GM12878 (cell line): ENCODE measurements around the gene ARMH1. TPM values are rescaled to one million over a fixed set of nuclear protein-coding genes. Genes with fewer than 3 reads are reported as not detected.

Experiments
- BCL3 ChIP-seq: IDR thresholded peaks from 2 replicates; pipeline ENCODE4 v1.6.1; 2011; ENCODE audit warnings: borderline replicate concordance, low read depth, mild to moderate bottlenecking, moderate library complexity, low read length; ENCODE audit not compliant: insufficient read depth, poor library complexity, severe bottlenecking
- EED ChIP-seq: sonication (generic); IDR thresholded peaks from 2 replicates; pipeline ENCODE4 v1.6.1; 2016; ENCODE audit warnings: antibody characterized with exemption, low read depth
- HCFC1 ChIP-seq: fragments of 150-350 bp; IDR thresholded peaks from 2 replicates; pipeline ENCODE4 v1.6.1; 2014; ENCODE audit warnings: low read length
- IKZF1 ChIP-seq: fragments of 450-650 bp; conservative IDR thresholded peaks from 2 replicates; pipeline ENCODE4 v1.6.1; 2017; ENCODE audit warnings: antibody characterized with exemption, mild to moderate bottlenecking
- MTA2 ChIP-seq: fragments of 450-650 bp; IDR thresholded peaks from 2 replicates; pipeline ENCODE4 v1.6.1; 2016; ENCODE audit warnings: low read depth, mild to moderate bottlenecking, moderate library complexity
- MTA3 ChIP-seq: IDR thresholded peaks from 2 replicates; pipeline ENCODE4 v1.6.1; 2012; ENCODE audit warnings: low read length, inconsistent platforms, borderline replicate concordance
- NKRF ChIP-seq: fragments of 450-650 bp; conservative IDR thresholded peaks from 2 replicates; pipeline ENCODE4 v1.6.1; 2017; ENCODE audit warnings: mild to moderate bottlenecking, moderate library complexity
- NR2C2 ChIP-seq: IDR thresholded peaks from 2 replicates; pipeline ENCODE4 v1.6.1; 2011; ENCODE audit warnings: borderline replicate concordance, low read depth; ENCODE audit not compliant: control insufficient read depth, insufficient read length
- NR2F1 ChIP-seq: fragments of 450-650 bp; conservative IDR thresholded peaks from 2 replicates; pipeline ENCODE4 v1.6.1; 2017; ENCODE audit warnings: mild to moderate bottlenecking
- RCOR1 ChIP-seq: conservative IDR thresholded peaks from 2 replicates; pipeline ENCODE4 v1.6.1; 2012; ENCODE audit warnings: low read depth, low read length, improper control_type of control experiment
- RELA ChIP-seq: fragments of 450-650 bp; IDR thresholded peaks from 2 replicates; pipeline ENCODE4 v1.8.0; 2014; ENCODE audit warnings: borderline replicate concordance; ENCODE audit not compliant: partially characterized antibody
- SIN3A ChIP-seq: IDR thresholded peaks from 2 replicates; pipeline ENCODE4 v1.6.1; 2012; ENCODE audit warnings: low read depth, low read length, improper control_type of control experiment
- SMAD5 ChIP-seq: IDR thresholded peaks from 2 replicates; pipeline ENCODE4 v1.6.1; 2016; ENCODE audit warnings: antibody characterized with exemption, low read depth
- SP1 ChIP-seq: IDR thresholded peaks from one replicate; pipeline ENCODE4 v1.6.1; 2011; ENCODE audit warnings: low read depth, low read length
- SREBF1 ChIP-seq: IDR thresholded peaks from 2 replicates; pipeline ENCODE4 v1.6.1; 2012; ENCODE audit warnings: mild to moderate bottlenecking, low read length
- SREBF2 ChIP-seq: IDR thresholded peaks from 2 replicates; pipeline ENCODE4 v1.6.1; 2012; ENCODE audit warnings: mild to moderate bottlenecking, low read length
- STAT1 ChIP-seq: fragments of 450-650 bp; conservative IDR thresholded peaks from 2 replicates; pipeline ENCODE4 v1.6.1; 2014; ENCODE audit warnings: antibody characterized with exemption, mild to moderate bottlenecking
- TARDBP ChIP-seq: IDR thresholded peaks from 2 replicates; pipeline ENCODE4 v1.6.1; 2016; ENCODE audit warnings: borderline replicate concordance
- TCF12 ChIP-seq: IDR thresholded peaks from 2 replicates; pipeline ENCODE4 v1.6.1; 2011; ENCODE audit warnings: low read depth, mild to moderate bottlenecking, low read length
- ZNF274 ChIP-seq: IDR thresholded peaks from one replicate; pipeline ENCODE4 v1.8.0; 2011; ENCODE audit not compliant: insufficient read length, insufficient read depth
- ZSCAN29 ChIP-seq: fragments of 450-650 bp; IDR thresholded peaks from 2 replicates; pipeline ENCODE4 v1.6.1; 2017; ENCODE audit warnings: mild to moderate bottlenecking, moderate library complexity
- polyA plus RNA-seq, 11 experiments: library from polyadenylated mRNA; depleted of rRNA in 4 of 11; unstranded in 6 of 11; stranded (reverse) in 5 of 11; fragments of >200 nt; fragmentation: Nextera tagmentation in 4 of 11; fragmentation: Illumina TruSeq in 1 of 11; extraction: Ambion mirVana in 4 of 11; extraction: Trizol in 1 of 11; gene quantifications; 1 replicate in 1 of 11; 2 replicates in 10 of 11; pipeline versions ENCODE4 v1.2.1 to v1.2.3, GENCODE V29; 2011 to 2016; ENCODE audit warnings: inconsistent platforms in 2 of 11, missing spikeins in 2 of 11, low read depth in 1 of 11
- total RNA-seq, 4 experiments: library from RNA; depleted of rRNA in 3 of 4; stranded (reverse); fragments of >200 nt in 3 of 4; fragmentation: Illumina TruSeq in 1 of 4; extraction: Trizol in 1 of 4; gene quantifications; 2 replicates each; pipeline versions ENCODE4 v1.2.1 to v1.2.3, GENCODE V29; 2013 to 2021
- TF ChIP-seq, protein P1 (sequence below): fragments of 450-650 bp; IDR thresholded peaks from 2 replicates; pipeline ENCODE4 v1.6.1; 2017; ENCODE audit warnings: mild to moderate bottlenecking, moderate library complexity
- TF ChIP-seq, protein P2 (sequence below): IDR thresholded peaks from 2 replicates; pipeline ENCODE4 v1.6.1; 2011; ENCODE audit warnings: low read depth, low read length, improper control_type of control experiment, borderline replicate concordance

Gene ARMH1
- total and polyA plus RNA-seq, 10 of the 15 experiments (the other 5 are each of a cell fraction or from before 2014, with no cell fraction given): 0.93 to 43.9 (median 8.2) TPM

GRCh38 chr1:44631647-44632539 is 42.6 kb upstream of the ARMH1 start (continued):
- TF ChIP-seq TCF12: peak; percentile 25; the same call in 1 of the 2 replicates
- peak; percentile 66; the same call in 1 of the 2 replicates for TF ChIP-seq MTA2
- TF ChIP-seq BCL3: peak; percentile 55
- TF ChIP-seq NKRF: peak; percentile 98
- peak; percentile 89; the same call in 1 of the 2 replicates for TF ChIP-seq STAT1
- TF ChIP-seq, protein P1, sequence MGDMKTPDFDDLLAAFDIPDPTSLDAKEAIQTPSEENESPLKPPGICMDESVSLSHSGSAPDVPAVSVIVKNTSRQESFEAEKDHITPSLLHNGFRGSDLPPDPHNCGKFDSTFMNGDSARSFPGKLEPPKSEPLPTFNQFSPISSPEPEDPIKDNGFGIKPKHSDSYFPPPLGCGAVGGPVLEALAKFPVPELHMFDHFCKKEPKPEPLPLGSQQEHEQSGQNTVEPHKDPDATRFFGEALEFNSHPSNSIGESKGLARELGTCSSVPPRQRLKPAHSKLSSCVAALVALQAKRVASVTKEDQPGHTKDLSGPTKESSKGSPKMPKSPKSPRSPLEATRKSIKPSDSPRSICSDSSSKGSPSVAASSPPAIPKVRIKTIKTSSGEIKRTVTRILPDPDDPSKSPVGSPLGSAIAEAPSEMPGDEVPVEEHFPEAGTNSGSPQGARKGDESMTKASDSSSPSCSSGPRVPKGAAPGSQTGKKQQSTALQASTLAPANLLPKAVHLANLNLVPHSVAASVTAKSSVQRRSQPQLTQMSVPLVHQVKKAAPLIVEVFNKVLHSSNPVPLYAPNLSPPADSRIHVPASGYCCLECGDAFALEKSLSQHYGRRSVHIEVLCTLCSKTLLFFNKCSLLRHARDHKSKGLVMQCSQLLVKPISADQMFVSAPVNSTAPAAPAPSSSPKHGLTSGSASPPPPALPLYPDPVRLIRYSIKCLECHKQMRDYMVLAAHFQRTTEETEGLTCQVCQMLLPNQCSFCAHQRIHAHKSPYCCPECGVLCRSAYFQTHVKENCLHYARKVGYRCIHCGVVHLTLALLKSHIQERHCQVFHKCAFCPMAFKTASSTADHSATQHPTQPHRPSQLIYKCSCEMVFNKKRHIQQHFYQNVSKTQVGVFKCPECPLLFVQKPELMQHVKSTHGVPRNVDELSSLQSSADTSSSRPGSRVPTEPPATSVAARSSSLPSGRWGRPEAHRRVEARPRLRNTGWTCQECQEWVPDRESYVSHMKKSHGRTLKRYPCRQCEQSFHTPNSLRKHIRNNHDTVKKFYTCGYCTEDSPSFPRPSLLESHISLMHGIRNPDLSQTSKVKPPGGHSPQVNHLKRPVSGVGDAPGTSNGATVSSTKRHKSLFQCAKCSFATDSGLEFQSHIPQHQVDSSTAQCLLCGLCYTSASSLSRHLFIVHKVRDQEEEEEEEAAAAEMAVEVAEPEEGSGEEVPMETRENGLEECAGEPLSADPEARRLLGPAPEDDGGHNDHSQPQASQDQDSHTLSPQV: no peak; the same call in 1 of the 2 replicates
- no peak for TF ChIP-seq MTA3
- peak; percentile 61; the same call in 1 of the 2 replicates for TF ChIP-seq SIN3A
- TF ChIP-seq SP1: no peak
- no peak for TF ChIP-seq RCOR1
- TF ChIP-seq RELA: peak; percentile 70
- TF ChIP-seq NR2C2: peak; percentile 73
- TF ChIP-seq, protein P2, sequence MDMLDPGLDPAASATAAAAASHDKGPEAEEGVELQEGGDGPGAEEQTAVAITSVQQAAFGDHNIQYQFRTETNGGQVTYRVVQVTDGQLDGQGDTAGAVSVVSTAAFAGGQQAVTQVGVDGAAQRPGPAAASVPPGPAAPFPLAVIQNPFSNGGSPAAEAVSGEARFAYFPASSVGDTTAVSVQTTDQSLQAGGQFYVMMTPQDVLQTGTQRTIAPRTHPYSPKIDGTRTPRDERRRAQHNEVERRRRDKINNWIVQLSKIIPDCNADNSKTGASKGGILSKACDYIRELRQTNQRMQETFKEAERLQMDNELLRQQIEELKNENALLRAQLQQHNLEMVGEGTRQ: peak; percentile 61
- peak; percentile 76; the same call in 1 of the 2 replicates for TF ChIP-seq SMAD5
- TF ChIP-seq SREBF1: peak; percentile 66
- TF ChIP-seq TARDBP: peak; percentile 46; the same call in 1 of the 2 replicates
- peak; percentile 87; the same call in 1 of the 2 replicates for TF ChIP-seq ZSCAN29
- TF ChIP-seq HCFC1: peak; percentile 61
- TF ChIP-seq SREBF2: no peak
- TF ChIP-seq IKZF1: peak; percentile 94
- 0 out of 2 replicates have a peak, but pooled peaks have one; percentile 20 for TF ChIP-seq EED
- peak; percentile 96 for TF ChIP-seq NR2F1
- TF ChIP-seq ZNF274: no peak
